Calu3 (cell line): Measurements from ENCODE around the gene RBFOX2. TPM values are rescaled to one million over a fixed set of nuclear protein-coding genes. Genes with fewer than 3 reads are reported as not detected.
A peak's percentile ranks its signal among the peaks of the same experiment; 100 is the strongest.

ENCODE experiments used
- BruUV-seq: library from RNA; stranded (reverse); fragments of 400-500 nt; replicated peaks from 2 replicates; lab custom pipeline; 2021; lab: Mats Ljungman, UMichigan
- CTCF ChIA-PET: fragments of 300-600 bp; sonication (Branson Sonifier 250); formaldehyde crosslinking; loops from one replicate; lab custom pipeline; 2022; ENCODE audit warnings: antibody characterized with exemption; lab: Charles Lee
- DNase-seq: peaks from one replicate; pipeline ENCODE4 v3.0.0; 2022
- H3K27ac Mint-ChIP-seq: one replicate; pipeline ENCODE4 v1.8.0; 2022; ENCODE audit warnings: mixed read lengths; ENCODE audit not compliant: unreplicated experiment
- H3K27me3 Mint-ChIP-seq: one replicate; pipeline ENCODE4 v1.8.0; 2022; ENCODE audit warnings: mixed read lengths; ENCODE audit not compliant: unreplicated experiment
- H3K36me3 Mint-ChIP-seq: one replicate; pipeline ENCODE4 v1.8.0; 2022; ENCODE audit warnings: mild to moderate bottlenecking, moderate library complexity, mixed read lengths; ENCODE audit not compliant: insufficient read depth, unreplicated experiment
- H3K4me1 Mint-ChIP-seq: one replicate; pipeline ENCODE4 v1.8.0; 2022; ENCODE audit warnings: mild to moderate bottlenecking, low read depth, mixed read lengths; ENCODE audit not compliant: unreplicated experiment
- H3K4me3 Mint-ChIP-seq: one replicate; pipeline ENCODE4 v1.8.0; 2022; ENCODE audit warnings: mild to moderate bottlenecking, low read depth, moderate library complexity, mixed read lengths; ENCODE audit not compliant: unreplicated experiment
- H3K9me3 Mint-ChIP-seq: one replicate; pipeline ENCODE4 v1.8.0; 2022; ENCODE audit warnings: low read depth, mixed read lengths; ENCODE audit not compliant: unreplicated experiment
- CTCF ChIP-seq: fragments of 200-600 bp; IDR thresholded peaks from one replicate; pipeline ENCODE4 v1.8.0; 2022; ENCODE audit warnings: antibody characterized with exemption; ENCODE audit not compliant: unreplicated experiment
- intact Hi-C: fragments of 100-400 bp; cut with micrococcal nuclease; formaldehyde crosslinking; loops from one replicate; pipeline ENCODE4 v1.10.0; 2022; ENCODE audit not compliant: unreplicated experiment
- total RNA-seq: library from RNA; stranded (reverse); gene quantifications from 2 replicates; pipeline ENCODE4 v1.2.3, GENCODE V29; 2022

RBFOX2 gene
- total RNA-seq, 1 experiment from 2014 or later = 63.1 TPM

DNA sequence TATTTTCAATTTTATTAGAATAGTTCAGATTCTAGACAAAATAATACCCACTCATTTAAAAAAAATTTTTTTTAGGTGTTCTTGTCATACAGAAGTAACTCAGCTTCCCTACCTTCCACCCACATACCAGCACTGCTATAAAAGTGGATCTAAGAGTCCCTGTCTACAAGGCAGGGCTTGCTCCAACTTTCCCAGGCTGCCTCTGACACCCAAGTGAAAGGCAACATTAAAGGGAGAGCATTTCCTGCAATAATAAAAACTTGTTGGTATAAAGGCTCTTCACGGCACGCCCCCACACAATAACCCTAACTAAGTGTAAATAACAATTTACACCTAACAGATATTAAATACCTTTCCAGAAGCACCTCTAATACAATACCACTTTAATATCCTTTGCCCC is 183.7 kb downstream of the RBFOX2 start:
- no peak overlapping the region for H3K27ac Mint-ChIP-seq
- no TSS peak for BruUV-seq
- no peak overlapping the region for H3K4me3 Mint-ChIP-seq
- no peaks in the 10 kb centered on the region for H3K9me3 Mint-ChIP-seq
- peaks cover 31% of the 10 kb centered on the region for H3K4me1 Mint-ChIP-seq
- no peak for TF ChIP-seq CTCF
- H3K36me3 Mint-ChIP-seq = peaks cover 7% of the 10 kb centered on the region
- H3K27me3 Mint-ChIP-seq = no peaks in the 10 kb centered on the region
- CTCF ChIA-PET = interaction anchor here (0.6 kb wide), 1 partner anchor 217 kb away, joined by 3 read pairs; no protein-coding TSS in a partner anchor
- no peak for DNase-seq
- intact Hi-C loops = loop anchor here (5.0 kb wide), 1 partner anchor 68 kb away; no protein-coding TSS in a partner anchor

GRCh38 chr22:35842954-35843353 is 185.7 kb downstream of the RBFOX2 start:
- H3K4me3 Mint-ChIP-seq = no peak overlapping the region
- CTCF ChIA-PET = no interaction called here
- no peaks in the 10 kb centered on the region for H3K9me3 Mint-ChIP-seq
- DNase-seq = peak; percentile 66
- no peak for TF ChIP-seq CTCF
- peaks cover 42% of the 10 kb centered on the region for H3K4me1 Mint-ChIP-seq
- H3K36me3 Mint-ChIP-seq = peaks cover 12% of the 10 kb centered on the region
- intact Hi-C loops = loop anchor here (5.0 kb wide), 1 partner anchor 66 kb away; no protein-coding TSS in a partner anchor
- no TSS peak for BruUV-seq
- no peak overlapping the region for H3K27ac Mint-ChIP-seq
- no peaks in the 10 kb centered on the region for H3K27me3 Mint-ChIP-seq

DNA sequence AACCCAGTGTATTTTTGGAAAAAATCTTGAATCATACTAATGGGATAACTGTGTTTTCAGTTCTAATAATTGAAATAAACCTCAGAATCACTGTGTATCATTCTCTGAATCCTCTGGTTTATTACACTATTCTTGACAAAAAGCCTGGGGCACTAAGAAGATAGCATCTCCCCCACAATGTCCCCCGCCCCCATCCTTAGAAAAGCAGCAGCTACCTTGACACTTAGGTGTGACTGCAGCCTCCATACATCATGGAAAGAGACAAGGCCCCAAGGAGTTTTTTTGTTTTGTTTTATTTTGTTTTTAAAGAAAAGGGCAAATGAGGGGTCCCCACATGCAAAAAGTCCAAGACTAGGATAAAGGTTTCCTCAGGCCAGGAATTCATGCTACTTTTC is 186.1 kb downstream of the RBFOX2 start:
- Mint-ChIP-seq H3K27ac (no peak overlapping the region), H3K36me3 (peaks cover 12% of the 10 kb centered on the region), H3K27me3 (no peaks in the 10 kb centered on the region), H3K9me3 (no peaks in the 10 kb centered on the region), H3K4me3 (no peak overlapping the region), H3K4me1 (peaks cover 46% of the 10 kb centered on the region)
- no peak for TF ChIP-seq CTCF
- intact Hi-C loops = loop anchor here (5.0 kb wide), 1 partner anchor 65 kb away; no protein-coding TSS in a partner anchor
- CTCF ChIA-PET = no interaction called here
- no TSS peak for BruUV-seq
- no peak for DNase-seq

- CTCF ChIA-PET = no interaction called here
- Mint-ChIP-seq H3K4me1 (peaks cover 51% of the 10 kb centered on the region), H3K27me3 (no peaks in the 10 kb centered on the region), H3K9me3 (no peaks in the 10 kb centered on the region), H3K4me3 (no peak overlapping the region), H3K27ac (peak overlapping the region; percentile 17), H3K36me3 (peaks cover 12% of the 10 kb centered on the region)
- intact Hi-C loops = loop anchor here (2.0 to 5.0 kb wide), 2 partner anchors 65 to 73 kb away; no protein-coding TSS in a partner anchor
- no peak for DNase-seq
- no TSS peak for BruUV-seq
- no peak for TF ChIP-seq CTCF
Measured at GRCh38 chr22:35841907-35842518, 186.6 kb downstream of the RBFOX2 start.
